OCI-LY1 (cell line): ENCODE measurements around the gene HLA-DMA.
"Not testable (repeated sequence)": the region's sequence is repeated elsewhere in the genome, so short reads cannot be mapped to it uniquely, and the experiment has no call there.

Source experiments
- CTCF ChIP-seq: fragments of 200-600 bp; sonication (generic), shearing (Covaris generic); IDR thresholded peaks from 2 replicates; pipeline ENCODE4 v1.5.1; 2017; ENCODE audit warnings: mild to moderate bottlenecking, antibody characterized with exemption, low read length, moderate library complexity, mixed read lengths
- EZH2 ChIP-seq: fragments of 200-600 bp; sonication (generic), shearing (Covaris generic); IDR thresholded peaks from 2 replicates; pipeline ENCODE4 v1.8.0; 2017; ENCODE audit warnings: borderline replicate concordance, mixed run types, mild to moderate bottlenecking, antibody characterized with exemption, low read length, moderate library complexity, mixed read lengths

- TF ChIP-seq EZH2, CTCF: not testable (repeated sequence)
Measured at GRCh38 chr6:32942555-32943123, 10.3 kb downstream of the HLA-DMA start.
